Uterus (tissue), 2 donors: Measurements from ENCODE around the gene MAPRE2.

Source experiments
- CTCF ChIP-seq, 4 experiments: fragments of 200-600 bp in 2 of 4; fragments of 450-650 bp in 2 of 4; sonication (generic) in 2 of 4; IDR thresholded peaks; one replicate each; pipeline ENCODE4 v1.5.1; 2016 to 2019; ENCODE audit warnings: antibody characterized with exemption in 4 of 4, mild to moderate bottlenecking in 2 of 4, moderate library complexity in 1 of 4
- POLR2A ChIP-seq, 2 donors: fragments of 450-650 bp; IDR thresholded peaks; one replicate each; pipeline ENCODE4 v1.6.1; 2016; ENCODE audit warnings: antibody characterized with exemption in 2 of 2, mild to moderate bottlenecking in 1 of 2, moderate library complexity in 1 of 2

GRCh38 chr18:35028536-35028935 lies 12.7 kb upstream of the MAPRE2 start:
- TF ChIP-seq CTCF (IDR thresholded peaks at IDR 0.05), result no peak
- TF ChIP-seq POLR2A (IDR thresholded peaks at IDR 0.05), result no peak
